Esophagus muscularis mucosa (tissue), 4 donors: ENCODE data around the gene OR8U1. TPM values are rescaled to one million over a fixed set of nuclear protein-coding genes. Genes with fewer than 3 reads are reported as not detected.

Experiments
- DNase-seq: peaks from one replicate; pipeline ENCODE4 v3.0.0-alpha.2; 2017; ENCODE audit errors: extremely low spot score
- H3K27ac ChIP-seq, 4 donors: fragments of 200-600 bp; sonication (generic); replicated peaks in 1 of 4; 1 replicate in 3 of 4; 2 replicates in 1 of 4; pipeline ENCODE4 v1.5.1; 2016 to 2019; ENCODE audit warnings: mild to moderate bottlenecking in 1 of 4
- H3K27me3 ChIP-seq, 4 donors: fragments of 200-600 bp; sonication (generic); one replicate each; pipeline versions ENCODE4 v1.5.1 to v1.6.0; 2016 to 2019
- H3K36me3 ChIP-seq, 4 donors: fragments of 200-600 bp; sonication (generic); one replicate each; pipeline ENCODE4 v1.5.1; 2016 to 2019
- H3K4me1 ChIP-seq, 4 donors: fragments of 200-600 bp; sonication (generic); one replicate each; pipeline ENCODE4 v1.5.1; 2016 to 2019
- H3K4me3 ChIP-seq, 4 donors: fragments of 200-600 bp; sonication (generic); 1 replicate in 2 of 4; 2 replicates in 2 of 4; pipeline ENCODE4 v1.5.1; 2016 to 2019; ENCODE audit warnings: mild to moderate bottlenecking in 4 of 4, moderate library complexity in 1 of 4
- H3K9me3 ChIP-seq, 4 donors: fragments of 200-600 bp; sonication (generic); 1 replicate in 3 of 4; 2 replicates in 1 of 4; pipeline ENCODE4 v1.5.1; 2016 to 2019
- EP300 ChIP-seq: sonication (generic); formaldehyde crosslinking; IDR thresholded peaks from one replicate; pipeline ENCODE4 v1.6.1; 2017; ENCODE audit warnings: antibody characterized with exemption
- POLR2A ChIP-seq: fragments of 450-650 bp; IDR thresholded peaks from one replicate; pipeline ENCODE4 v1.6.1; 2017; ENCODE audit warnings: antibody characterized with exemption, moderate library complexity, mild to moderate bottlenecking, low read depth
- POLR2AphosphoS5 ChIP-seq, 2 donors: sonication (generic); formaldehyde crosslinking; IDR thresholded peaks; one replicate each; pipeline ENCODE4 v1.6.1; 2017; ENCODE audit warnings: antibody characterized with exemption in 2 of 2
- WGBS: methylation state at CpG from one replicate; pipeline ENCODE4 v1.1.5; 2018; 5-methylcytosine and 5-hydroxymethylcytosine counted together
- intact Hi-C: fragments of 100-400 bp; cut with DNase I; formaldehyde crosslinking; loops from one replicate; pipeline ENCODE4 v1.15.1; 2023
- total RNA-seq, 4 donors: library from RNA; depleted of rRNA; stranded (reverse); fragments of >200 nt; gene quantifications; one replicate each; pipeline versions ENCODE4 v1.1.0 to v1.2.1, GENCODE V29; 2016
- TF ChIP-seq, protein P1 (sequence below), 3 experiments: fragments of 200-600 bp in 2 of 3; fragments of 450-650 bp in 1 of 3; sonication (generic) in 2 of 3; IDR thresholded peaks; one replicate each; pipeline ENCODE4 v1.5.1; 2017 to 2019; ENCODE audit warnings: antibody characterized with exemption in 3 of 3, mild to moderate bottlenecking in 2 of 3, moderate library complexity in 1 of 3

Gene OR8U1
- not detected for total RNA-seq

DNA sequence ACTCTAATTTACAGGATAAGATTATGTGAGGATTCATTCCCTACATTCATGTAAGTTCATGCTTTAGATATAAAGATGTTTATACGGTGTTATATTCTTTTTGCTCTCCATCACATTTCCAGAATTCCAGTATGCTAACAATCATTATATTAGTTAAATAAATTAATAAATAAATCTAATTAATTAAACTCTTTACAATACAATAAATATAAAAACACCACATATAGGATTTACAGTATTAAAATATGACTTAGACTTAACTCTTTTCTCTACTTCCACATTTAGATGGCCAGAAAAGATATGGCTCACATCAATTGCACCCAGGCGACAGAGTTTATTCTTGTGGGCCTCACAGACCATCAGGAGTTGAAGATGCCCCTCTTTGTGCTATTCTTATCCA lies at the start of gene OR8U1:
Gene OR8U1 (plus strand): TSS at position 301 of the 400 bp plus-strand sequence. CDS start 0 bp downstream, at position 301.
- Histone ChIP-seq H3K27ac (no peak within 1 kb of the TSS), H3K4me3 (no peak within 1 kb of the TSS), H3K27me3 (no peaks in the 10 kb centered on the region), H3K9me3 (no peaks in the 10 kb centered on the region), H3K4me1 (no peaks in the 10 kb centered on the region), H3K36me3 (no peaks in the 10 kb centered on the region)
- no peak for TF ChIP-seq EP300
- TF ChIP-seq POLR2A = no peak
- no peak for TF ChIP-seq POLR2AphosphoS5 (IDR thresholded peaks at IDR 0.05)
- TF ChIP-seq, protein P1, sequence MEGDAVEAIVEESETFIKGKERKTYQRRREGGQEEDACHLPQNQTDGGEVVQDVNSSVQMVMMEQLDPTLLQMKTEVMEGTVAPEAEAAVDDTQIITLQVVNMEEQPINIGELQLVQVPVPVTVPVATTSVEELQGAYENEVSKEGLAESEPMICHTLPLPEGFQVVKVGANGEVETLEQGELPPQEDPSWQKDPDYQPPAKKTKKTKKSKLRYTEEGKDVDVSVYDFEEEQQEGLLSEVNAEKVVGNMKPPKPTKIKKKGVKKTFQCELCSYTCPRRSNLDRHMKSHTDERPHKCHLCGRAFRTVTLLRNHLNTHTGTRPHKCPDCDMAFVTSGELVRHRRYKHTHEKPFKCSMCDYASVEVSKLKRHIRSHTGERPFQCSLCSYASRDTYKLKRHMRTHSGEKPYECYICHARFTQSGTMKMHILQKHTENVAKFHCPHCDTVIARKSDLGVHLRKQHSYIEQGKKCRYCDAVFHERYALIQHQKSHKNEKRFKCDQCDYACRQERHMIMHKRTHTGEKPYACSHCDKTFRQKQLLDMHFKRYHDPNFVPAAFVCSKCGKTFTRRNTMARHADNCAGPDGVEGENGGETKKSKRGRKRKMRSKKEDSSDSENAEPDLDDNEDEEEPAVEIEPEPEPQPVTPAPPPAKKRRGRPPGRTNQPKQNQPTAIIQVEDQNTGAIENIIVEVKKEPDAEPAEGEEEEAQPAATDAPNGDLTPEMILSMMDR (IDR thresholded peaks at IDR 0.05) = no peak
- intact Hi-C loops = no loop called here
- no peak for DNase-seq
- 77% methylated on average over 2 of the region's 2 CpGs for WGBS

DNA sequence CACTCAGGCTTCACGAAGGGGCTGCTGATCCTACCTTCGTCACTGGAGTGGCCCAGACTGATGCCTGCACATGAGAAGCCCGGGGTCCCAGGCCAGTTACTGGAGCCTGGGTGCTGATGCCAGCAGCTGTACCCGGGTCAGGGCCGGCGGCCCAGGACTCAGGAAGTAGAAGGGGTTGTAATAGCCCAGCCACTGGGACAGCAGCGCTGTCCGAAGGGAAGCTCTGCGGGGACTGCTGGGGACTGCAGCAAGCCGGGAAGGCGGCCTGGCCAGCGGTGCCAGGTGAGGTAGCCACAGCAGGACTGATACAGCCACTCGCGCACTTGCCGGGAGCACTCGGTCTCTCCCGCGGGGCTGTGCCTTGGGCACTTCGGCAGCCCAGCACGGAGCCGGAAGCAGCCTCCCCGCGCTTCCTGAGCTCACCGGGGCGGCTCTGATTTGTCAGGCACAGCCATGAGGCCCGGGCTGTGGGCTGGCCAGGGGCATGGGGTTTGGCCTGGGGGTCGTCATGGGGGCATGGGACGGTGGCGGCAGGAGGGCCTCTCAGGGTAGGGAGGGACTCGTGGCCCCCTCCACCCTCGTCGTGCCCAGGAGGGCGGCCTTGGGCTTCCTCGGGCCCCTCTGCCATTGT lies 43.4 kb upstream of the OR8U1 start:
- WGBS = 90% methylated on average over 8 of the region's 34 CpGs
- no peak overlapping the region for H3K4me3 ChIP-seq
- no peak overlapping the region for H3K27ac ChIP-seq
- TF ChIP-seq POLR2AphosphoS5 (IDR thresholded peaks at IDR 0.05) (no peak), EP300 (no peak)
- no peaks in the 10 kb centered on the region for H3K27me3 ChIP-seq
- no peaks in the 10 kb centered on the region for H3K4me1 ChIP-seq
- no peaks in the 10 kb centered on the region for H3K36me3 ChIP-seq
- intact Hi-C loops = no loop called here
- H3K9me3 ChIP-seq = no peaks in the 10 kb centered on the region
- no peak for DNase-seq

DNA sequence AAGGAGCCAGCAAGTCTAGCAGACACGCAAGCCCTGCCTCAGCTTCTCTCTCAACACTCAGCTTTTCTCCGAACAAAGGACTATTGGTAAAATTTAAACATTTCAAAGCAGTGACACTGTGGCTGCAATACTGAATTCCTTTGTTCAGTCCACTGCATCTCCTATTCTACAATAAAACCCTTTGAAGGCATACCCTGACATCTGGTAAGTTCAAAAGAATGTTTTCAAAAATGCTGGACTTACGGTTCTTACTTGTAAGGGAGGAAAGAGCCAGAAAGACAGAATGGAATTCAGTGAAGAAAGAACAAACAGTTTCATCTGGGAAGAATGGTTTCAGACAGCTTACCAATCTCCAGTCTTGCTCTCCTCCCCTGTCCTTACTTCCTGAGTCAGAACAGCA lies 42.3 kb upstream of the OR8U1 start:
- H3K27me3 ChIP-seq = no peaks in the 10 kb centered on the region
- H3K4me1 ChIP-seq = no peaks in the 10 kb centered on the region
- H3K27ac ChIP-seq = no peak overlapping the region
- 62% methylated on average over 3 of the region's 3 CpGs for WGBS
- intact Hi-C loops = no loop called here
- no peak overlapping the region for H3K4me3 ChIP-seq
- TF ChIP-seq POLR2AphosphoS5 (IDR thresholded peaks at IDR 0.05) (no peak), EP300 (no peak), POLR2A (no peak)
- TF ChIP-seq, protein P1 (IDR thresholded peaks at IDR 0.05) = no peak
- no peaks in the 10 kb centered on the region for H3K36me3 ChIP-seq
- no peak for DNase-seq
- H3K9me3 ChIP-seq = no peaks in the 10 kb centered on the region

DNA sequence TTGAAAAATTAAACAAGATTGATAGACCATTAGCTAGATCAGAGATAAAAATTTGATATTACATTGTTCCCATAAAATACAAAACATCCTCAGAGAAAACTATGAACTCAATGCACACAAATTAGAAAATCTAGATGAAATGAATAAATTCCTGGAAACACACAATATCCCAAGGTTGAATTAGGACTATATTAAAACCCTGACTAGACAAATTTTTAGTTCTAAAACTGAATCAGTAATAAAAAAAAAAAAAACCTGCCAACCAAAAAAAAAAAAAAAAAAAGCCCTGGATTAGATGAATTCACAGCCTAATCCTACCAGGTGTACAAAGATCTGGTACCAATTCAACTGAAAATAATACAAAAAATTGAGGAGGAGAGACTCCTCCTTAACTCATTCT lies 35.1 kb upstream of the OR8U1 start:
- no peaks in the 10 kb centered on the region for H3K36me3 ChIP-seq
- no peak overlapping the region for H3K4me3 ChIP-seq
- TF ChIP-seq, protein P1 (IDR thresholded peaks at IDR 0.05) = no peak
- TF ChIP-seq POLR2A = no peak
- no peak for TF ChIP-seq EP300
- TF ChIP-seq POLR2AphosphoS5 (IDR thresholded peaks at IDR 0.05) = no peak
- H3K27me3 ChIP-seq = no peaks in the 10 kb centered on the region
- no peak overlapping the region for H3K27ac ChIP-seq
- no peaks in the 10 kb centered on the region for H3K4me1 ChIP-seq
- H3K9me3 ChIP-seq = peaks cover 0 to 5% (median 0%) of the 10 kb centered on the region in 4 donors
- intact Hi-C loops = no loop called here
- no peak for DNase-seq

DNA sequence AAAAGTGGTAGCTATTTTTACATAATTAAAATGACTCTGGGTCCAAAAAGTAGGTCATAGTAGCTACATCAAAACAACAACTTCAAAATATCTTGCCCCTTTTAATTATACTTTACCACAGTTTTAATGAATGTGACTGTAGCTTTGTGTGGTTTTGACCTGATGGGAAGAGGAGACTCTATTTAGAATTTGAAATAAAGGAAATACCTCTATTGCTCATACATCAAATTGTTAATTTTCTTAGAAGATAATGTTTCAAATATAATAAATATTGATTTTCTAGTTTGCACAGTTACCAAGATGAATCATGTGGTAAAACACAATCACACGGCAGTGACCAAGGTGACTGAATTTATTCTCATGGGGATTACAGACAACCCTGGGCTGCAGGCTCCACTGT lies 29.7 kb upstream of the OR8U1 start, which contains the start of gene OR8K1:
Gene OR8K1 (plus strand): TSS at position 301 of the 400 bp plus-strand sequence. CDS start 0 bp downstream, at position 301.
- no peaks in the 10 kb centered on the region for H3K36me3 ChIP-seq
- 91% methylated on average over 1 of the region's 1 CpG for WGBS
- no peak for DNase-seq
- H3K27me3 ChIP-seq = no peaks in the 10 kb centered on the region
- H3K4me3 ChIP-seq = no peak within 1 kb of the TSS
- H3K9me3 ChIP-seq = peaks cover 0 to 5% (median 0%) of the 10 kb centered on the region in 4 donors
- TF ChIP-seq, protein P1 (IDR thresholded peaks at IDR 0.05) = no peak
- no peak within 1 kb of the TSS for H3K27ac ChIP-seq
- intact Hi-C loops = no loop called here
- H3K4me1 ChIP-seq = no peaks in the 10 kb centered on the region
